GM23248 (cell line): ENCODE results near the gene KCTD2. TPM values are rescaled to one million over a fixed set of nuclear protein-coding genes. Genes with fewer than 3 reads are reported as not detected.
A peak's percentile ranks its signal among the peaks of the same experiment; 100 is the strongest.
"Not testable (repeated sequence)": the region's sequence is repeated elsewhere in the genome, so short reads cannot be mapped to it uniquely, and the experiment has no call there.

ENCODE experiments used
- DNase-seq: peaks from one replicate; pipeline ENCODE4 v3.0.0-alpha.2; 2015
- H2AFZ ChIP-seq: fragments of 200-600 bp; sonication (generic); 2 replicates; pipeline ENCODE4 v1.6.1; 2016; ENCODE audit warnings: antibody characterized with exemption
- H3F3A ChIP-seq: fragments of 200-600 bp; sonication (generic); 2 replicates; pipeline ENCODE4 v1.6.1; 2016; ENCODE audit warnings: mild to moderate bottlenecking, antibody characterized with exemption, mixed run types; ENCODE audit not compliant: insufficient read depth
- H3K27ac ChIP-seq: fragments of 200-600 bp; sonication (generic); 2 replicates; pipeline ENCODE4 v1.5.1; 2016; ENCODE audit warnings: mild to moderate bottlenecking
- H3K27me3 ChIP-seq: fragments of 200-600 bp; sonication (generic); replicated peaks from 2 replicates; pipeline ENCODE4 v1.6.1; 2016; ENCODE audit warnings: mild to moderate bottlenecking; ENCODE audit not compliant: insufficient read depth
- H3K36me3 ChIP-seq: fragments of 200-600 bp; sonication (generic); 2 replicates; pipeline ENCODE4 v1.6.1; 2016; ENCODE audit warnings: low read depth, mild to moderate bottlenecking
- H3K4me1 ChIP-seq: fragments of 200-600 bp; sonication (generic); 2 replicates; pipeline ENCODE4 v1.6.1; 2016; ENCODE audit warnings: mild to moderate bottlenecking; ENCODE audit not compliant: insufficient read depth
- H3K4me2 ChIP-seq: fragments of 200-600 bp; sonication (generic); one replicate; pipeline ENCODE4 v1.6.1; 2016; ENCODE audit warnings: mild to moderate bottlenecking; ENCODE audit not compliant: unreplicated experiment
- H3K4me3 ChIP-seq: fragments of 200-600 bp; sonication (generic); 2 replicates; pipeline ENCODE4 v1.5.1; 2016; ENCODE audit warnings: mild to moderate bottlenecking
- H3K79me2 ChIP-seq: fragments of 200-600 bp; sonication (generic); 2 replicates; pipeline ENCODE4 v1.6.1; 2016; ENCODE audit warnings: mild to moderate bottlenecking; ENCODE audit not compliant: insufficient read depth
- H3K9ac ChIP-seq: fragments of 200-600 bp; sonication (generic); 2 replicates; pipeline ENCODE4 v1.6.1; 2016; ENCODE audit warnings: mild to moderate bottlenecking
- H3K9me2 ChIP-seq: fragments of 200-600 bp; sonication (generic); 2 replicates; pipeline ENCODE4 v1.6.1; 2016; ENCODE audit warnings: mixed run types, mild to moderate bottlenecking, moderate library complexity; ENCODE audit not compliant: insufficient read depth
- H3K9me3 ChIP-seq: fragments of 200-600 bp; sonication (generic); one replicate; pipeline ENCODE4 v1.6.1; 2017; ENCODE audit warnings: low read depth
- H4K20me1 ChIP-seq: fragments of 200-600 bp; sonication (generic); 2 replicates; pipeline ENCODE4 v1.6.0; 2016; ENCODE audit not compliant: insufficient read depth
- EZH2 ChIP-seq: fragments of 200-600 bp; sonication (generic); IDR thresholded peaks from 2 replicates; pipeline ENCODE4 v1.6.1; 2018; ENCODE audit warnings: antibody characterized with exemption, mild to moderate bottlenecking; ENCODE audit not compliant: insufficient read depth, poor library complexity, severe bottlenecking
- EZH2phosphoT487 ChIP-seq: fragments of 200-600 bp; sonication (generic); IDR thresholded peaks from 2 replicates; pipeline ENCODE4 v1.6.1; 2018; ENCODE audit warnings: antibody characterized with exemption, moderate library complexity, mild to moderate bottlenecking, low read depth; ENCODE audit not compliant: insufficient read depth
- WGBS, 2 experiments: methylation state at CpG; one replicate each; pipeline ENCODE4 v1.1.6; 2015 to 2017; ENCODE audit warnings: low lambda C conversion rate in 2 of 2, low coverage in 1 of 2; ENCODE audit errors: missing lambda C conversion rate in 2 of 2; 5-methylcytosine and 5-hydroxymethylcytosine counted together
- in situ Hi-C: fragments of 300-500 bp; cut with MboI; formaldehyde crosslinking; loops from 2 replicates; pipeline ENCODE4 v1.15.0; 2020
- polyA plus RNA-seq: library from polyadenylated mRNA; unstranded; fragments of >200 nt; fragmentation: Nextera tagmentation; extraction: Ambion mirVana; gene quantifications from 2 replicates; pipeline ENCODE4 v1.2.1, GENCODE V29; 2016
- total RNA-seq: library from RNA; depleted of rRNA; stranded (reverse); fragments of >200 nt; shearing (Covaris generic); gene quantifications from 2 replicates; pipeline ENCODE4 v1.2.3, GENCODE V29; 2014

KCTD2 gene
- total and polyA plus RNA-seq, 2 experiments from 2014 or later: 6.5 to 19.9 TPM

GRCh38 chr17:75034236-75034908 is 12.7 kb upstream of the KCTD2 start:
- 0 out of 2 replicates have a peak, but pooled peaks cover 10% of the 10 kb centered on the region for H3K36me3 ChIP-seq
- H3K4me3 ChIP-seq: peak overlapping the region; percentile 92
- in situ Hi-C loops: no loop called here
- H3F3A ChIP-seq: peaks cover 44% of the 10 kb centered on the region
- H3K9me3 ChIP-seq: no peaks in the 10 kb centered on the region
- peak; percentile 88 for DNase-seq
- H3K9me2 ChIP-seq: no peaks in the 10 kb centered on the region
- WGBS, 2 experiments: 0 to 1% methylated on average over 42 to 43 of the region's 43 CpGs
- TF ChIP-seq EZH2: no peak
- no peak for TF ChIP-seq EZH2phosphoT487
- no peaks in the 10 kb centered on the region for H3K79me2 ChIP-seq
- no peaks in the 10 kb centered on the region for H3K27me3 ChIP-seq
- H3K27ac ChIP-seq: peak overlapping the region; percentile 91
- no peaks in the 10 kb centered on the region for H4K20me1 ChIP-seq
- peaks cover 20% of the 10 kb centered on the region for H3K4me1 ChIP-seq
- H3K4me2 ChIP-seq: peak overlapping the region; percentile 95
- H2AFZ ChIP-seq: peak overlapping the region; percentile 96
- H3K9ac ChIP-seq: peak overlapping the region; percentile 98

- H2AFZ ChIP-seq: peak overlapping the region; percentile 59
- TF ChIP-seq EZH2: no peak
- in situ Hi-C loops: no loop called here
- no peaks in the 10 kb centered on the region for H3K9me2 ChIP-seq
- peaks cover 24% of the 10 kb centered on the region for H3K36me3 ChIP-seq
- peak overlapping the region; percentile 65 for H3K9ac ChIP-seq
- peak overlapping the region; percentile 75 for H3K4me2 ChIP-seq
- peaks cover 20% of the 10 kb centered on the region for H3K4me1 ChIP-seq
- H3K9me3 ChIP-seq: no peaks in the 10 kb centered on the region
- H3K79me2 ChIP-seq: 0 out of 2 replicates have a peak, but pooled peaks cover 3% of the 10 kb centered on the region
- H3K27ac ChIP-seq: peak overlapping the region; percentile 91
- H3F3A ChIP-seq: peaks cover 43% of the 10 kb centered on the region
- DNase-seq: peak; percentile 97
- no peaks in the 10 kb centered on the region for H3K27me3 ChIP-seq
- WGBS, 2 experiments: 54 to 56% methylated on average over 27 of the region's 27 CpGs
- no peaks in the 10 kb centered on the region for H4K20me1 ChIP-seq
- H3K4me3 ChIP-seq: 0 out of 2 replicates have a peak overlapping the region, but pooled peaks have one; percentile 13
Measured at GRCh38 chr17:75036643-75037268, 10.3 kb upstream of the KCTD2 start.

- peaks cover 15% of the 10 kb centered on the region for H3K4me1 ChIP-seq
- H3K9me3 ChIP-seq: no peaks in the 10 kb centered on the region
- no peaks in the 10 kb centered on the region for H4K20me1 ChIP-seq
- H3K36me3 ChIP-seq: peaks cover 24% of the 10 kb centered on the region
- H2AFZ ChIP-seq: no peak overlapping the region
- H3K27ac ChIP-seq: no peak overlapping the region
- no peaks in the 10 kb centered on the region for H3K27me3 ChIP-seq
- TF ChIP-seq EZH2 (no peak), EZH2phosphoT487 (no peak)
- H3F3A ChIP-seq: peaks cover 35% of the 10 kb centered on the region
- no peak for DNase-seq
- H3K4me3 ChIP-seq: no peak overlapping the region
- H3K9ac ChIP-seq: no peak overlapping the region
- no peaks in the 10 kb centered on the region for H3K9me2 ChIP-seq
- H3K79me2 ChIP-seq: peaks cover 26% of the 10 kb centered on the region
- H3K4me2 ChIP-seq: no peak overlapping the region
- WGBS, 2 experiments: 95% methylated on average over 5 of the region's 5 CpGs
- in situ Hi-C loops: no loop called here
Measured at GRCh38 chr17:75039238-75039637, 7.8 kb upstream of the KCTD2 start.

DNA sequence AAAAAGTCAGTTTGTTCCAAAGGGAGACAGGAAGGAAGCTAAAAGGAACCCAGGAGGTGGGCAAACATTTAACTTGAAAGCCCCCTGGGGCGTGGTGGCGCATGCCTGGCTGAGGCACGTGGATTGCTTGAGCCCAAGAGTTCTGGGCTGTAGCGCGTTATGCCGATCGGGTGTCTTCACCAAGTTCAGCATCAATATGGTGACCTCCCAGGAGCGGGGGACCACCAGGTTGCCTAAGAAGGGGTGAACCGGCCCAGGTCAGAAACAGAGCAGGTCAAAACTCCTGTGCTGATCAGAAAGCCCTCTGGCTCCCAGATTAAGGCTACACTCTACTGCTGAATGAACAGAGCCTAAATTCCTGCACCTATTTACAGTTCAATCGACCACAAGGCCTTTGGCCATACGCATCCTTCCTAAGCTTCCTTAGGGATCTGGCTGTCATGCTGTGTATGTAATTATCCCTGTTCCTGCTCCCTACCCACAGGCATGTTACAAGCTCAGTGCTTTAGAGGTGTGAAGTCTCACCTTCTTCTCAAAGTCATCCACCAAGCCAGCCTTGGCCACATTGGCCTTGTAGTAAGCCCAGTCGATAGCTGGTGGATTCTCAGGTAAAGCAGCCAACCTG is 5.3 kb upstream of the KCTD2 start:
- H3K27me3 ChIP-seq: no peaks in the 10 kb centered on the region
- no peak overlapping the region for H3K4me2 ChIP-seq
- H3K79me2 ChIP-seq: peaks cover 45% of the 10 kb centered on the region
- peaks cover 3% of the 10 kb centered on the region; the same call in 1 of the 2 replicates for H3K4me1 ChIP-seq
- H3K9me2 ChIP-seq: no peaks in the 10 kb centered on the region
- no peak for TF ChIP-seq EZH2
- no peak for TF ChIP-seq EZH2phosphoT487
- no peaks in the 10 kb centered on the region for H4K20me1 ChIP-seq
- H3K27ac ChIP-seq: no peak overlapping the region
- WGBS, 2 experiments: 75 to 77% methylated on average over 11 to 12 of the region's 12 CpGs
- no peak for DNase-seq
- H2AFZ ChIP-seq: no peak overlapping the region
- H3K36me3 ChIP-seq: peaks cover 24% of the 10 kb centered on the region
- in situ Hi-C loops: no loop called here
- peaks cover 21% of the 10 kb centered on the region for H3F3A ChIP-seq
- no peaks in the 10 kb centered on the region for H3K9me3 ChIP-seq
- H3K9ac ChIP-seq: no peak overlapping the region
- H3K4me3 ChIP-seq: no peak overlapping the region

DNA sequence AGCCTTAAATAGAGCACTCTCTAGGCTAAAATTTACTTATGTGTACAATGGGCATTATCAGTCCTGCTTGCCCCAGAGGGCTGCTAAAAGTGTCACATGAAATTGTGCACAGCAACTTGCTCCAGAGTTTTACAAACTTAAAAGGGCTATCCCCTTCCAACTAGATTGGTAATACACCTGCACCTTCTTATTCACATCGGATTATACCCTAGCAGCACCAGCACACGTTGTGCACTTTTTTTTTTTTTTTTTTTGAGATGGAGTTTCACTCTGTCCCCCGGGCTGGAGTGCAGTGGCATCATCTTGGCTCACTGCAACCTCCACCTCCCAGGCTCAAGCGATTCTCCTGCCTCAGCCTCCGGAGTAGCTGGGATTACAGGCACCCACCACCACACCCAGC is 3.2 kb upstream of the KCTD2 start:
- H3K9me2 ChIP-seq, H3K4me3 ChIP-seq, H3K4me1 ChIP-seq, H4K20me1 ChIP-seq, H3K9me3 ChIP-seq, in situ Hi-C loops, DNase-seq, H3K4me2 ChIP-seq, H2AFZ ChIP-seq, H3K27me3 ChIP-seq, H3K27ac ChIP-seq, H3K9ac ChIP-seq: not testable (repeated sequence)
- 69 to 71% methylated on average over 5 of the region's 5 CpGs for WGBS, 2 experiments
- peaks cover 18% of the 10 kb centered on the region for H3F3A ChIP-seq
- peaks cover 59% of the 10 kb centered on the region for H3K79me2 ChIP-seq
- peaks cover 21% of the 10 kb centered on the region for H3K36me3 ChIP-seq
